SK-N-SH (cell line): ENCODE measurements around the gene TBXAS1.

Experiments used
- EP300 ChIP-seq, 2 experiments: IDR thresholded peaks; 2 replicates each; pipeline versions ENCODE4 v1.4.0 to v1.6.1; 2012; ENCODE audit warnings: borderline replicate concordance in 1 of 2, low read depth in 1 of 2, low read length in 1 of 2
- FOXM1 ChIP-seq: IDR thresholded peaks from 2 replicates; pipeline ENCODE4 v1.4.0; 2012; ENCODE audit warnings: low read depth, mild to moderate bottlenecking
- GABPA ChIP-seq: IDR thresholded peaks from 2 replicates; pipeline ENCODE4 v1.4.0; 2012; ENCODE audit warnings: low read depth, mild to moderate bottlenecking
- GATA2 ChIP-seq: sonication (generic); formaldehyde crosslinking; IDR thresholded peaks from 2 replicates; pipeline ENCODE4 v1.5.0; 2020; ENCODE audit warnings: mild to moderate bottlenecking, missing genetic modification reagents
- RAD21 ChIP-seq: IDR thresholded peaks from 2 replicates; pipeline ENCODE4 v1.6.1; 2012; ENCODE audit warnings: mild to moderate bottlenecking, low read length
- RXRA ChIP-seq: IDR thresholded peaks from 2 replicates; pipeline ENCODE4 v1.4.0; 2012; ENCODE audit warnings: low read depth, mild to moderate bottlenecking, borderline replicate concordance
- SIN3A ChIP-seq: IDR thresholded peaks from 2 replicates; pipeline ENCODE4 v1.6.1; 2012; ENCODE audit warnings: low read depth, mild to moderate bottlenecking, low read length, moderate library complexity, borderline replicate concordance
- TF ChIP-seq, protein P1 (sequence below): IDR thresholded peaks from 2 replicates; pipeline ENCODE4 v1.4.0; 2012; ENCODE audit warnings: low read depth, borderline replicate concordance
- TF ChIP-seq, protein P2 (sequence below): fragments of 200-600 bp; sonication (generic); IDR thresholded peaks from 2 replicates; pipeline ENCODE4 v1.6.1; 2017; ENCODE audit warnings: antibody characterized with exemption, mild to moderate bottlenecking, moderate library complexity
- TF ChIP-seq, protein P3 (sequence below): IDR thresholded peaks from 2 replicates; pipeline ENCODE4 v1.4.0; 2012; ENCODE audit warnings: low read depth

DNA sequence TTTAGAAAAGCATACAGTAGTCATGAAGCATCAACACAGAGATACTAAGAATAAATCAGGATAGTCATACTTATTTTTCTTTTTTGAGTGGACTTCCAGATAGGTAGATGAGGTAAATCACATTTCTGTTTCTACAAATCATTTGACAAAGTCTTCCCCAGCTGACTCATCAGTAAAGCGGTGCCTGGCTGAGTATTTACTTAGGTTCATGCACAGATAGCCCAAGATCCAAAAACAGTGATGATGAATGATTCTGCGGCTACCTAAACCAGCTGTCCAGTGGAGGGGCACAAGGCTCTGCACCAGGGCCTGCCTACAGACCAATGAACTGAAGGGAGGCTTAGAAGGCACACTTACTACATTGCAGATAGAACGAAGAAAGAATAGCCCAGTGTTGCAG lies 120.6 kb downstream of the TBXAS1 start:
- TF ChIP-seq GABPA (no peak), RXRA (no peak), FOXM1 (no peak), GATA2 (CRISPR knock-in tag) (no peak), EP300 (IDR thresholded peaks at IDR 0.05; ENCODE audit: borderline replicate concordance in 1 of 2, low read depth in 1 of 2, low read length in 1 of 2) (no peak), RAD21 (no peak), SIN3A (no peak)
- TF ChIP-seq, protein P1, sequence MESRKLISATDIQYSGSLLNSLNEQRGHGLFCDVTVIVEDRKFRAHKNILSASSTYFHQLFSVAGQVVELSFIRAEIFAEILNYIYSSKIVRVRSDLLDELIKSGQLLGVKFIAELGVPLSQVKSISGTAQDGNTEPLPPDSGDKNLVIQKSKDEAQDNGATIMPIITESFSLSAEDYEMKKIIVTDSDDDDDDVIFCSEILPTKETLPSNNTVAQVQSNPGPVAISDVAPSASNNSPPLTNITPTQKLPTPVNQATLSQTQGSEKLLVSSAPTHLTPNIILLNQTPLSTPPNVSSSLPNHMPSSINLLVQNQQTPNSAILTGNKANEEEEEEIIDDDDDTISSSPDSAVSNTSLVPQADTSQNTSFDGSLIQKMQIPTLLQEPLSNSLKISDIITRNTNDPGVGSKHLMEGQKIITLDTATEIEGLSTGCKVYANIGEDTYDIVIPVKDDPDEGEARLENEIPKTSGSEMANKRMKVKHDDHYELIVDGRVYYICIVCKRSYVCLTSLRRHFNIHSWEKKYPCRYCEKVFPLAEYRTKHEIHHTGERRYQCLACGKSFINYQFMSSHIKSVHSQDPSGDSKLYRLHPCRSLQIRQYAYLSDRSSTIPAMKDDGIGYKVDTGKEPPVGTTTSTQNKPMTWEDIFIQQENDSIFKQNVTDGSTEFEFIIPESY = no peak
- TF ChIP-seq, protein P2, sequence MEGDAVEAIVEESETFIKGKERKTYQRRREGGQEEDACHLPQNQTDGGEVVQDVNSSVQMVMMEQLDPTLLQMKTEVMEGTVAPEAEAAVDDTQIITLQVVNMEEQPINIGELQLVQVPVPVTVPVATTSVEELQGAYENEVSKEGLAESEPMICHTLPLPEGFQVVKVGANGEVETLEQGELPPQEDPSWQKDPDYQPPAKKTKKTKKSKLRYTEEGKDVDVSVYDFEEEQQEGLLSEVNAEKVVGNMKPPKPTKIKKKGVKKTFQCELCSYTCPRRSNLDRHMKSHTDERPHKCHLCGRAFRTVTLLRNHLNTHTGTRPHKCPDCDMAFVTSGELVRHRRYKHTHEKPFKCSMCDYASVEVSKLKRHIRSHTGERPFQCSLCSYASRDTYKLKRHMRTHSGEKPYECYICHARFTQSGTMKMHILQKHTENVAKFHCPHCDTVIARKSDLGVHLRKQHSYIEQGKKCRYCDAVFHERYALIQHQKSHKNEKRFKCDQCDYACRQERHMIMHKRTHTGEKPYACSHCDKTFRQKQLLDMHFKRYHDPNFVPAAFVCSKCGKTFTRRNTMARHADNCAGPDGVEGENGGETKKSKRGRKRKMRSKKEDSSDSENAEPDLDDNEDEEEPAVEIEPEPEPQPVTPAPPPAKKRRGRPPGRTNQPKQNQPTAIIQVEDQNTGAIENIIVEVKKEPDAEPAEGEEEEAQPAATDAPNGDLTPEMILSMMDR = no peak
- TF ChIP-seq, protein P3, sequence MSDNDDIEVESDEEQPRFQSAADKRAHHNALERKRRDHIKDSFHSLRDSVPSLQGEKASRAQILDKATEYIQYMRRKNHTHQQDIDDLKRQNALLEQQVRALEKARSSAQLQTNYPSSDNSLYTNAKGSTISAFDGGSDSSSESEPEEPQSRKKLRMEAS = no peak
